HCT116 (cell line): ENCODE measurements around the gene NCAN. TPM values are rescaled to one million over a fixed set of nuclear protein-coding genes. Genes with fewer than 3 reads are reported as not detected.

Experiments
- ATAC-seq: fragments of 200-7000 bp; cut with Tn5 transposase; 2 replicates; pipeline ENCODE4 v1.9.1; 2020; ENCODE audit warnings: mild to moderate bottlenecking, moderate library complexity
- BruUV-seq: library from RNA; stranded (reverse); fragments of 400-500 nt; replicated peaks from 2 replicates; lab custom pipeline; 2021; lab: Mats Ljungman, UMichigan
- CTCF ChIA-PET: fragments of 300-600 bp; sonication (Branson Sonifier 250); formaldehyde crosslinking; loops from one replicate; lab custom pipeline; 2021; ENCODE audit warnings: antibody characterized with exemption; lab: Charles Lee
- POLR2A ChIA-PET: fragments of 300-600, 350-600 bp; sonication (Branson Sonifier 250); formaldehyde crosslinking; loops from one replicate; lab custom pipeline; 2021; ENCODE audit warnings: antibody characterized with exemption; lab: Charles Lee
- RAD21 ChIA-PET, 2 experiments: fragments of 300-600 bp; sonication (Branson Sonifier 250); formaldehyde crosslinking; loops; one replicate each; lab custom pipeline; 2023; ENCODE audit warnings: low total read pairs in 2 of 2; ENCODE audit not compliant: uncharacterized antibody in 2 of 2, unreplicated experiment in 2 of 2, low non-redundant PET in 1 of 2; lab: Charles Lee
- DNase-seq: peaks from one replicate; pipeline ENCODE4 v3.0.0-alpha.2; 2010; ENCODE audit warnings: low read depth, low spot score
- H2AFZ ChIP-seq: fragments of 200-600 bp; shearing (Covaris generic), sonication (generic); 2 replicates; pipeline ENCODE4 v1.6.1; 2017; ENCODE audit warnings: low read depth, mixed run types, mixed read lengths, antibody characterized with exemption, low read length; ENCODE audit not compliant: poor library complexity, severe bottlenecking
- H3K27ac ChIP-seq: 2 replicates; pipeline ENCODE4 v1.5.1; 2012; ENCODE audit warnings: low read depth, low read length
- H3K27me3 ChIP-seq: fragments of 200-600 bp; sonication (generic); 2 replicates; pipeline ENCODE4 v1.6.1; 2016; ENCODE audit warnings: mixed run types, low read length, mixed read lengths; ENCODE audit not compliant: insufficient read depth
- H3K36me3 ChIP-seq, 2 experiments: fragments of 200-500 bp in 1 of 2; fragments of 200-600 bp in 1 of 2; sonication (Bioruptor generic) in 1 of 2; sonication (generic) in 1 of 2; 2 replicates each; pipeline versions ENCODE4 v1.5.1 to v1.6.1; 2014 to 2016; ENCODE audit warnings: low read length in 2 of 2, inconsistent platforms in 1 of 2, mixed read lengths in 1 of 2, mixed run types in 1 of 2; ENCODE audit not compliant: insufficient read depth in 2 of 2, control insufficient read depth in 1 of 2
- H3K4me1 ChIP-seq, 2 experiments: fragments of 200-600 bp in 1 of 2; sonication (generic) in 1 of 2; 2 replicates each; pipeline versions ENCODE4 v1.5.1 to v1.6.1; 2012 to 2017; ENCODE audit warnings: low read length in 2 of 2, inconsistent platforms in 1 of 2, mild to moderate bottlenecking in 1 of 2, mixed read lengths in 1 of 2, mixed run types in 1 of 2, moderate library complexity in 1 of 2; ENCODE audit not compliant: insufficient read depth in 2 of 2, control insufficient read depth in 1 of 2
- H3K4me2 ChIP-seq: fragments of 200-600 bp; sonication (generic); 2 replicates; pipeline ENCODE4 v1.6.1; 2017; ENCODE audit warnings: mixed run types, low read length, mixed read lengths
- H3K4me3 ChIP-seq, 2 experiments: fragments of 200-600 bp in 1 of 2; sonication (generic) in 1 of 2; replicated peaks in 1 of 2; 2 replicates each; pipeline ENCODE4 v1.5.1; 2011 to 2016; ENCODE audit warnings: low read length in 2 of 2, control low read depth in 1 of 2, low read depth in 1 of 2, mild to moderate bottlenecking in 1 of 2, mixed read lengths in 1 of 2, mixed run types in 1 of 2
- H3K79me2 ChIP-seq: fragments of 200-600 bp; sonication (generic); 2 replicates; pipeline ENCODE4 v1.6.1; 2017; ENCODE audit warnings: mild to moderate bottlenecking, mixed run types, low read length, moderate library complexity, mixed read lengths; ENCODE audit not compliant: insufficient read depth
- H3K9ac ChIP-seq: fragments of 200-600 bp; sonication (generic); 2 replicates; pipeline ENCODE4 v1.6.1; 2016; ENCODE audit warnings: low read length, mixed read lengths
- H3K9me2 ChIP-seq: fragments of 200-600 bp; sonication (generic), shearing (Covaris generic); 2 replicates; pipeline ENCODE4 v1.6.1; 2017; ENCODE audit warnings: mixed run types, mild to moderate bottlenecking, moderate library complexity; ENCODE audit not compliant: insufficient read depth
- H3K9me3 ChIP-seq, 2 experiments: fragments of 200-500 bp in 1 of 2; fragments of 200-600 bp in 1 of 2; sonication (Bioruptor generic) in 1 of 2; sonication (generic) in 1 of 2; 2 replicates each; pipeline ENCODE4 v1.6.1; 2014 to 2017; ENCODE audit warnings: low read length in 2 of 2, mixed read lengths in 2 of 2, inconsistent platforms in 1 of 2, low read depth in 1 of 2, mild to moderate bottlenecking in 1 of 2, mixed run types in 1 of 2, moderate library complexity in 1 of 2; ENCODE audit not compliant: control insufficient read depth in 1 of 2, insufficient read depth in 1 of 2
- H4K20me1 ChIP-seq: fragments of 200-600 bp; sonication (generic), shearing (Covaris generic); 2 replicates; pipeline ENCODE4 v1.6.1; 2017; ENCODE audit warnings: mixed run types, mild to moderate bottlenecking, moderate library complexity; ENCODE audit not compliant: insufficient read depth
- CBX3 ChIP-seq: IDR thresholded peaks from 2 replicates; pipeline ENCODE4 v1.6.1; 2012; ENCODE audit warnings: low read depth
- CEBPB ChIP-seq: IDR thresholded peaks from 2 replicates; pipeline ENCODE4 v1.6.1; 2012; ENCODE audit warnings: low read depth
- EGR1 ChIP-seq: IDR thresholded peaks from 2 replicates; pipeline ENCODE4 v1.6.1; 2012; ENCODE audit warnings: low read depth
- EZH2 ChIP-seq: fragments of 200-600 bp; sonication (generic); IDR thresholded peaks from 2 replicates; pipeline ENCODE4 v1.6.1; 2017; ENCODE audit warnings: antibody characterized with exemption, mixed run types
- EZH2phosphoT487 ChIP-seq: fragments of 200-600 bp; IDR thresholded peaks from 2 replicates; pipeline ENCODE4 v1.6.1; 2018; ENCODE audit warnings: antibody characterized with exemption, borderline replicate concordance
- JUND ChIP-seq: IDR thresholded peaks from 2 replicates; pipeline ENCODE4 v1.6.1; 2012
- MAX ChIP-seq: IDR thresholded peaks from 2 replicates; pipeline ENCODE4 v1.6.1; 2012
- POLR2A ChIP-seq: IDR thresholded peaks from 2 replicates; pipeline ENCODE4 v1.7.0; 2011; ENCODE audit warnings: borderline replicate concordance; ENCODE audit not compliant: insufficient read depth, insufficient read length; ENCODE audit errors: extremely low read depth
- RAD21 ChIP-seq: IDR thresholded peaks from 2 replicates; pipeline ENCODE4 v1.6.1; 2012; ENCODE audit warnings: low read depth, mild to moderate bottlenecking
- REST ChIP-seq: IDR thresholded peaks from 2 replicates; pipeline ENCODE4 v1.6.1; 2012; ENCODE audit warnings: low read depth
- SIN3A ChIP-seq: IDR thresholded peaks from 2 replicates; pipeline ENCODE4 v1.6.1; 2012; ENCODE audit warnings: low read depth
- SRF ChIP-seq: IDR thresholded peaks from 2 replicates; pipeline ENCODE4 v1.6.1; 2012; ENCODE audit warnings: low read depth
- TCF7L2 ChIP-seq: IDR thresholded peaks from 2 replicates; pipeline ENCODE4 v1.7.0; 2011; ENCODE audit warnings: borderline replicate concordance, inconsistent platforms; ENCODE audit not compliant: insufficient read depth, insufficient read length; ENCODE audit errors: extremely low read depth
- YY1 ChIP-seq: IDR thresholded peaks from 2 replicates; pipeline ENCODE4 v1.6.1; 2011; ENCODE audit warnings: low read length, low read depth, moderate library complexity, mild to moderate bottlenecking; ENCODE audit not compliant: insufficient replicate concordance; ENCODE audit errors: extremely low read depth
- ZBTB33 ChIP-seq: IDR thresholded peaks from 2 replicates; pipeline ENCODE4 v1.6.1; 2011; ENCODE audit warnings: mild to moderate bottlenecking, low read length, moderate library complexity; ENCODE audit not compliant: insufficient replicate concordance; ENCODE audit errors: extremely low read depth
- ZFX ChIP-seq: fragments of 450-650 bp; IDR thresholded peaks from 2 replicates; pipeline ENCODE4 v1.6.1; 2017
- ZNF274 ChIP-seq: fragments of 200-500 bp; sonication (Bioruptor generic); IDR thresholded peaks from 2 replicates; pipeline ENCODE4 v1.6.1; 2014; ENCODE audit warnings: mild to moderate bottlenecking, low read depth, low read length, inconsistent platforms
- intact Hi-C: fragments of 100-400 bp; cut with micrococcal nuclease; formaldehyde crosslinking; loops from 2 replicates; pipeline ENCODE4 v1.10.0; 2022
- total RNA-seq: library from RNA; stranded (reverse); gene quantifications from one replicate; pipeline ENCODE4 v1.2.1, GENCODE V29; 2021; ENCODE audit not compliant: unreplicated experiment
- TF ChIP-seq, protein P1 (sequence below): IDR thresholded peaks from 2 replicates; pipeline ENCODE4 v1.6.1; 2012

The NCAN gene
- total RNA-seq, 1 experiment from 2014 or later = 0.07 TPM

- TF ChIP-seq SRF (no peak), POLR2A (no peak)
These were observed 22.6 kb downstream of the NCAN start (continued) for GRCh38 chr19:19234220-19234816.

DNA sequence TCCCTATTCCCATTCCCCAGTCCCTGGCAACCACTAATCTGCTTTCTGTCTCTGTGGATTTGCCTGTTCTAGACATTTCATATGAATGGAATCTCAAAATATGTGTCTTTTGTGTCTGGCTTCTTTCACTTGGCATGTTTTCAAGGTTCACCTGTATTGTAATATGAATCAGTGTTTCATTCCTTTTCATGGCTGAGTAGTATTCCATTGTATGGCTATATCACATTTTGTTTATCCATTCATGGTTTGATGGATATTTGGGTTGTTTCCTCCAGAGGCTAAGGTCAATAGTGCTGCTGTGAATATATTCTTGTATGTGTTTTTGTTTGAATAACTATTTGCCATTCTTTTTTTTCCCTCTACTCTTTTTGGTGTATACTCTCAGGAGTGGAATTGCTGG, 24.4 kb downstream of the NCAN start:
- no peaks in the 10 kb centered on the region for H3K79me2 ChIP-seq
- POLR2A ChIA-PET = no interaction called here
- no TSS peak for BruUV-seq
- no peak overlapping the region for H3K4me3 ChIP-seq
- H3K27me3 ChIP-seq = no peaks in the 10 kb centered on the region
- H3K36me3 ChIP-seq = no peaks in the 10 kb centered on the region
- no peak overlapping the region for H2AFZ ChIP-seq
- CTCF ChIA-PET = no interaction called here
- RAD21 ChIA-PET = no interaction called here
- ATAC-seq (no peak), DNase-seq (no peak)
- H3K4me1 ChIP-seq = no peaks in the 10 kb centered on the region
- H3K9me2 ChIP-seq = no peaks in the 10 kb centered on the region
- no peaks in the 10 kb centered on the region for H4K20me1 ChIP-seq
- intact Hi-C loops = no loop called here
- H3K9ac ChIP-seq = no peak overlapping the region
- peaks cover 10 to 21% of the 10 kb centered on the region in 2 experiments; a peak in 3 of 4 replicates for H3K9me3 ChIP-seq
- H3K4me2 ChIP-seq = no peak overlapping the region
- no peak overlapping the region for H3K27ac ChIP-seq
- TF ChIP-seq CEBPB (no peak), EZH2phosphoT487 (no peak), TCF7L2 (no peak), ZNF274 (no peak), RAD21 (no peak), CBX3 (no peak), EZH2 (no peak), MAX (no peak), JUND (no peak), REST (no peak), SRF (no peak), SIN3A (no peak), POLR2A (no peak), EGR1 (no peak), ZBTB33 (no peak), ZFX (no peak), YY1 (no peak)
- TF ChIP-seq, protein P1, sequence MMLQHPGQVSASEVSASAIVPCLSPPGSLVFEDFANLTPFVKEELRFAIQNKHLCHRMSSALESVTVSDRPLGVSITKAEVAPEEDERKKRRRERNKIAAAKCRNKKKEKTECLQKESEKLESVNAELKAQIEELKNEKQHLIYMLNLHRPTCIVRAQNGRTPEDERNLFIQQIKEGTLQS = no peak
